NCI-H82 treated with DMSO at 0.1 percent for 48 hours (cell line): ENCODE results near the gene TTC7B.

Source experiments
- DNase-seq: peaks from one replicate; lab custom pipeline; 2025; ENCODE audit not compliant: unreplicated experiment; lab: John Stamatoyannopoulos, UW

The TTC7B gene

DNA sequence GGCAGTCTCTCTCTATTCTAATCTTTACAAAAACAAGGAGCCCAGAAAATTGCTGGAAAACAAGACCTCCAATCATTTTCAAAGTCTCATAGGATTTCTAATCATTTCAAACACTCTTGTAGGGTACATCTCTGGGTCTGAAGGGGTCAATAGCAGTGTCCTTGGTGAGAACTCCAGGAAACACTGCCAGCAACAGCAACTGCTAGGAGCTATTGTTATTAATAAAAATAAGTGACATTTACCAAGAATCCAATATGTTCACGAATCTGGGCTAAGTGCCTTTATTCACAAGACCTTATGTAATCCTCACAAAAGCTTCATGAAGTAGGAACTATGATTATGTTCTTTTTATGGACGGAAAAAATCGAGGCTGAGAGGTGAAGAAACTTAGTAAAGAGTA lies 72.8 kb downstream of the TTC7B start:
- DNase-seq, result no peak

DNA sequence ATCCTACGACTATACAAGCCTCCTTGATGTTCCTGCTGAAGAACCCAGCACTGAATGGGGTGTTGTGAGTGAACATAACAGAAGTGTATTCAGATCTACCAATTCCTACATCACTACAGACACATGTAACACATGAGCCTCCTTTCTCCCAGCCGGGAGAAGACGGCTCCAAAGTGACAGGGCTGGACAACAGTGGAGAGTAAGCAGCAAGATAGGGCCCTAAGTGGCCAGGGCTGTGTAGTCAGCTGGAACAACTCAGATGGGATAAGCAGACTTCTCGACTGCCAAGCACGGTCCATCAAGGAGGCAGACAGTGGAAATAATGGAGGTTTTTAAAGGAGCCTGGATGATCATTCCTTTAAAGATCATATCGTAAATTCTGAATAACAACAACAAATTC lies 73.5 kb downstream of the TTC7B start:
- DNase-seq, result no peak

DNA sequence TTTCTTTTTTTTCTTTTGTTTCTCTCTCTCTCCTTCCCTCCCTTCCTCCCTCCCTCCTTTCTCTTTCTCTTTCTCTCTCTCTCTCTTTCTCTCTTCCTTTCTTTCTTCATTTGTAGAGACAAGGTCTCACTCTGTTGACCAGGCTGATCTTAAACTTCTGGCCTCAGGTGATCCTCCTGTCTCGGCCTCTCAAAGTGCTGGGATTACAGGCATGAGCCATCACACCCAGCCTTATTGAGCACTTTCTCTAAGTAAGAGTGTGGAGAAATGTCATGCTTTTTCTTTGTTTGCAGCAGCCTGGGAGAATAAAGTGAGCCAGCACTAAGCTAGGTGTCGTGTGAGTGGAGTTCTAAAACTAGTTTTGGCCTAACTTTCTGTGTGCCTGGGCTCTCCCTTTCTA lies 74.0 kb downstream of the TTC7B start:
- DNase-seq, result no peak

DNA sequence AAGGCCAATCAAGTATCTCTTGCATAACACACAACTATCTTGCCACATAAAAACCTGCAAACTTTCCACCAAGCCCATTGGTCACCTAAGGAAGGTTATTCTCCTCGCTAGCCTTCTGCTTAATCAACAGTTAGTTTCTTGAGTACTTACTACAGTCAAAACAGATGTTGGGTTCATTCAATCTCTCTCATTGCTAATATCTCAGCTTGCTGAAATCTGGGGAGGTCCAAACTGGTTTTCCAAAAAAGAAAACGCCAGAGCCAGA lies 74.6 kb downstream of the TTC7B start:
- DNase-seq, result no peak

DNA sequence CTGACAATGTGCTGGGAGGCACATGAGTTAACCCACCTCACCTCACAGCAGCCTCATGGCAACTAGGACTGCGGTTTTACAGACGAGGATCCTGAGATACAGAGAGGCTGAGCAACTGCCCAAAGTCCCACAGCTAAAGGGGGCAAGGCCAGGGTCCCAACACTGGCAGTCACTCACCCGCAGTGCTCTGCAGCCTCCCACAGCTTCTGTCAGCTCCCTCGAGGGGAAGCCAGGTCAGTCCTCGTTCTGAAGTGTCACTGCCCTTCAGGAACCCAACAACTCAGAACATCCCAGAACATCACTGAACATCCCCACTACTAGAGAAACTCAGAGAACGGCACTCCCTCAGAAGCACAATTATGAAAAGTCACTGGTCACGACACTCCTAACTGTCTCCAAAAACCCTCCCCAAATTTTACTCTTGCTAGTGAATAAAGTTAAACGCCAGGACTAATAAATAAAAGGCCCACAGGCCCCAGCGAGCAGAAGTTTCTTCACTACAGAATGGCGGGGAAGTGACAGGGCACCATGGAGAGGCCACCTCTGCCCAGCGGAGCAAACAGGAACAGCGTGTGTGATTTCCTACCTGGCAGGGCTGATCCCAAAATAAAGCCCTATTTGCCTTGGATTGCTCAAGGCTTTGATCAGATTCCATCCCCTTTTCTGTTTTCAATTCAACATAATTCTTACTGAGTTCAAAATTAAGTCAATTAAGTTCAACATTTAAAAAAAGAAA lies 75.1 kb downstream of the TTC7B start:
- DNase-seq, result no peak

DNA sequence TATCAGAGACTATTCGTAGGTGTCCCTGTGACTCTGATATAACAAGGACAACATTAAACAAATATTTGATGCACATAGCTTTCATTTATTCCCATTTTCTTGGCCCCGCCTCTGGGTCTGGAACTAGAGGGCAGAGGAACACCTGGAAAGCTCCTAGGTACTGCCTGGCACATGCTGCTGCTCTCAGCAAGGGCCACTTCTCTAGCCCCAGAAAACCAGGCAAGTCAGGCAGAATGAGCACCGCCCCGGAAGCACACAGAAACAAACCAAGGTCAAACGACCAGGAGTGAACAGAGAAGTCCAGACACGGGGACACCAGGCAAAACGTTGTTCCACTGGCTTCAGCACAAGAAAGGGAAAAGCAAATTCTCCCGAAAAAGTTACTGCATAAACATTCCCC lies 76.1 kb downstream of the TTC7B start:
- no peak for DNase-seq

DNA sequence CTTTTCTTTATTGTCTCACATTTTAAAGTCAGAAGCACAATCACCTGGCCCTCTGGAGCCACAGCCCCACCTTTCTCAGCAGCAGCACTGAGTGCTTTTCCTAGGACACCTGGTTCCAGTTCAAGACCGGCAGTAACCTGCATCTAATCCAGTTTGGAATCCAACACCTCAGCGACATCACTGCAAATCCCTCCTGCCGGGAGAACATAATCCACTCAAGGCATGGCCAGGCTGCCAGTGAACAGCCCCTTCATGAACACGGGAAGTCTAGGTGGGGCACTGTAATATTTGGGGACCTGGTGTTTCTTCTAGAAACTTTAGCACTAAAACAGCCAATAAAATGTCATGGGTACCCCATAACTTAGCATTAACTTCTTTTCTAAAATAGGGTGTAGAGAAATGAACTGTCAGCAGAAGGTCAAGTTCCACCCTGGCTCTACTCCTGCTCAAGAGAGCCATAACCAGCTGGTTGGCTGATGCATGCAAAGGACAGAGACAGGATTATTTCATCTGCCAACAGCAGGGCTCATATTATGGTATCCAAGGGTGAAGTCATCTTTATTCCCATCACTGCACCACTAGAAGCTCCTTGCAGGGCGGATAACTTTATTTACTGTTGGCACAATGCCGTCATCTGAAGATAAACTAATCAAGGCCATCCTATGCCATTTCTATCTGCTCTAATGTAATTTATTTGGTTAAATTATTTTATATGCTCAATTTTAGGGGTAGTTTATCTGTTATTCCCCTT lies 76.7 kb downstream of the TTC7B start:
- DNase-seq, result peak; percentile 41

DNA sequence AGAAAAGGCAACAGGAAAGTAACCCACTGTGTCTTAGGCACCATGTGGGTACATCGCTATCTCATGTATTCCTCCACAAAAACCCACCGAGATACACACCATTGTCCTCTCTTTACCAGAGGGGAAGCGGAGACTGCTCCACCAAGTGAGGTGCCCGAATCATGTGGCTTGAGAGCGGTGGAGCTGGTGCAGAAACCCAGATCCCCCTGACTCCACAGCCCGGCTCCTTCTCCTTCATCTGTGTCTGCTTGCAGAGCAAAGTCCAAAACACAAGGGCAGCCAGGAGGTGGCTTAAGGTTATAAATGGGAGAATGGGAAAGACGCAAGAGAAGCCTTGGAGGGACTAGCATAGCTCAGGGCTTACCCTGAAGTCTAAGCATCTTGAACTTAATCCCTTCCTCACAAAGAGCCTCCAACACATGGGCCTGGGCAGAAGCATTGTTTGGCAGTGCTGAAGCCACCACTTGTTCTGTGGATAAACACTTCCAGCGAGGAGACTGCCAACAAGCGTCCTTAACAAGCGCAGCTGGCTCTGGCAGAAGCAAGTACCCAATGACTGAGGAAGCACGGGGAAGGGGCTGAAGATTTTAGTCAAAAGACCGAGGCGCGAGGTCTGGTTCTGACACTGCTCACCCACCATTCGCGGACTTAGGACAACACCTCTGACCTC lies 83.0 kb downstream of the TTC7B start:
- no peak for DNase-seq

DNA sequence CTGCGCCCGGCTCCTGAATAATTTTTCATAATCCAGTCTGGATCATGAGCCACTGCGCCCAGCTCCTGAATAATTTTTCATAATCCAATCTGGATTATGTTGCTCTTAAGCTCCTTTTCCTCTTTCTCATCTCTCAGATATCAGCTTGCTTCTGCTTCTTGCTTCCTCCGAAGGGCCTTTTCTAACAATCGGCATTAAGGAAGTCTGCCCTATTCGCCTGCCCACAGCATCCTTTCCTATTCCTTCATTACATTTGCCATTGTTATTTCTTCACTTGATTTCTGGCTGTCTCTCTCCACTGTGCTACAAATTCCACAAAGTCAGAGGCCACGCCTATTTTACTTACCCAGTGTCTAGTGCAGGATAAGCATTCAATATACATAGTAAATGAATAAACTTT lies 83.5 kb downstream of the TTC7B start:
- no peak for DNase-seq

DNA sequence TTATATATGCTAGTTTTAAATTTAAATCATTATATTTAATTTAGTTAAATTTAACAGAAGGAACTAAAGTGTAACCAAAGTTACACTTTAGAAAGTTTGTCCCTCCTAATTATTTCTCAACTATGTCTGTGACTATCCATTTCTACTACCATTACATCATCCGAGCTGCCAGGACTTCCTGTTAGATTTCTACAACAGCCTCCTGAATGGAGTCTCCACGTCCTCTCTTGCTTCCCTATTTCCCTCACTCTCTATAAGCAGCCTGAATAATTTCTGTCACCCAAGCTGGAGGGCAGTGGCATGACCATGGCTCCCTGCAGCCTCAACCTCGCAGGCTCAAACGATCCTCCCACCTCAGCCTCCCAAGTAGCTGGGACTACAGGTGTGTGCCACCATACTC lies 84.1 kb downstream of the TTC7B start:
- DNase-seq, result no peak

DNA sequence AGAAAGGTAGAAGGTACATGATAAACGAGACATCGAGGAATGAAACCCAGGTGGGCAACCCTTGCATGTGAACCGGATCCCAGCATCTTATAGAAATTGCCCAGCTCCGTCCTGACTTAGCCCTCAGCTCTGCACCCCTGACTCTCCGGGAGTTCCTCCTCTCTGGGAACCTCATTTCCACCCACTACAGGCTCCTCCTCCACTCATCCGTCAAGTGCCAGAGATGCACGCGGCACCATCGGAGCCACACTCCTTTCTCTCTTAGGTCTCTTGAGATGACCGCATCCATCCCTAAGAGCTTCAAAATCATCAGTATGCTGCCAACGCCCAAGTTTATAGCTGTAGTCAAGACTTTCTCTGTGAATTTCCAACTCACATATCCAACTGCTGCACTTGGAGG lies 84.7 kb downstream of the TTC7B start:
- DNase-seq, result no peak

DNA sequence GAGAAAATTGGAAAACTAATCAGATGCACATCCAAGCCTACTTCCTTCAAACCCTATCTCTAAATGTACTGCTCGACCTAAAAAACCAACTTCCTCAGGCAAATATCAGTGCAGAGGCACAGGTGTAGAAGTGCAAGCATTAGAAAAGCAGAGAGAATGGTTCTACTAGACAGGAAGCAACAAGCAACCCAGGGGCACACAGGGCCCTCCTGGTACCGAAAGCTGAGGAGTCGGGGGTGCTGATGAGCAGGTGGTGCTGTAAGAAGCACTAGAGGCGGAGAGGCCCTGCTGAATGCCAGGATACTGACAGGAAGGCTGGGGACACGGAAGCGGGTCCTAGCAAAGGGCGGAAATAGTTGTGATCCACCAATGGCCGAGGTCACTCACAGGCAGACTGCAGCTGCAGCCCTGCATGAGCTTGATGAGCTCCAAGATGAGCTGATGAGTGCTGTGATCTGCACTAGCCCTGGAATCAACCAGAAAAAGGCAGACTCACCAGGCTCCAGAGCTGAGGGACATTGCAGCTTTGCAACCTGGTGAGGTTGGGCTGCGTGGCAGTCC lies 85.9 kb downstream of the TTC7B start:
- DNase-seq, result no peak

DNA sequence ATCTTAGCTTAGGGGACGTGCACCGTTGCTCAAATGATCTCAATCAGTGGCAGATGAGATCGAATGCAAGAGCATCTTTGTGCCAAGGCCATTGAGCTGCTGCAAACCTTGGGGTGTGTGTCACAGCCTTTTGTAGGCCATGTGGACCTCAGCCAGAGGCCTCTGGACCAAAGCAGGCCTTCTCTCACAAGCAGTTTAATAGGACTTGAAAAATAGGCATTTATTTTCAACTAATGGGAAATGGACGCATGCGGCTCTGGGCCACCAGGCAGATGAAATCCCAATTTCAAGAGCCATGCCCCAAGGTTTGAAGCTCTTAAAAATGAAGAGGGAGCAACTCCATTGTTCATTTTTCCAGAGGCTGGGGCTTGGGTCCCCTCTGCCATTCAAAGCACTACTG lies 87.3 kb downstream of the TTC7B start:
- no peak for DNase-seq

DNA sequence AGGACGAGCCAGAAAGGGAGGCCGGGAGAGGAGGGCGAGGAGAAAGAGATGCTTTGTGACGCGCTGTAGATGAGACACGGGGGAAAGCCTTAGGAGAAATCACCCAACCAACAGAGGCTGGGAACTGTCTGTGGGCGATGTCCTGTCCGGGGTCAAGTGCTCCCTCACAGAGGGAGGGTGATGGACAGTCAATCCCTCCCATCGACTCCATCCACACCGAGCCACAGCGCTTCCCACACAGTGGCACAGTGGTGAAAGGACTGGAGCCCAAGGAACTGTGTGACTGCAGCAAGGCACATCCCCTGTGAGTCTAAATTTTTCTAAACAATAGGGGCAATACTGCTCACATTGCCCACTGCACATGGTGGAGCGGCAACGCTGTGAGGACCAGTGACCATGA lies 89.1 kb downstream of the TTC7B start:
- DNase-seq, result no peak

DNA sequence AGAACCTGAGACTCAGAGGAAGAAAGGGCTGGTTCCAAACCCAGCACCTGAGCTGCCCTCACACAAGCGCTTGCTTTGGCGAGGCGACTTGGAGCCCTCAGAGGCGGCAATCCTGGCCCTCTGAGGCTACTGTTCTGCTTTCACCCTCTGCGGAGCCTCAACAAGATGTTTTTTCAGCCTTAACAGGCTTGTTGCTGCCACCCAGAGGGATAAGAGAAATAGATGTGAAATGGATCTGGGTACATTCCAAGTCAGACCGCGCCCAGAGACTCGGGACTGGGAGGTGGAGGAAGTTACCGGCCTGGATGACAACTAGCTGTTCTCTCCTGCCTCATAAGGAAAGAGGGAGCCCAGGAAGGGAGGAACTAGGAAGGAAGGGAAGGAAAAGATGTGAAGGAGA lies 89.6 kb downstream of the TTC7B start:
- no peak for DNase-seq

DNA sequence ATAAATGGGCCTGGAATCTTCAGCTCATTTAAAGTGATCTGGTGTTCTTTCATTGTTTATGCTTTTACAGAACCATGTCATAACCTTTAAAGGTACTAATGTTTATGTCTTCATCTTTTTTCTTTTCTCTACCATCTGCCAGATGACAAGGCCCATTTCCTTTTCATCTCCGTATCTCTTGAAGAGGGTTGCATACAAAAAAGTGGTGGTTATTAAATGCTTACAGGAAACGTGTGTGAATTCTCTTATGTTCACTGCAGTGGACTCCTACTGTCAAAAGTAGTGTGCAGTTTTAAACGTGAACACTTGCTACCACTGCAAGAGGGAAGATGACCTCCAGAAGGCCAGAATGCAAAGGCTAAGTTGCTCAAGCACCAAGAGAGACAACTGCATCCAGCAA lies 91.4 kb downstream of the TTC7B start:
- DNase-seq, result no peak

DNA sequence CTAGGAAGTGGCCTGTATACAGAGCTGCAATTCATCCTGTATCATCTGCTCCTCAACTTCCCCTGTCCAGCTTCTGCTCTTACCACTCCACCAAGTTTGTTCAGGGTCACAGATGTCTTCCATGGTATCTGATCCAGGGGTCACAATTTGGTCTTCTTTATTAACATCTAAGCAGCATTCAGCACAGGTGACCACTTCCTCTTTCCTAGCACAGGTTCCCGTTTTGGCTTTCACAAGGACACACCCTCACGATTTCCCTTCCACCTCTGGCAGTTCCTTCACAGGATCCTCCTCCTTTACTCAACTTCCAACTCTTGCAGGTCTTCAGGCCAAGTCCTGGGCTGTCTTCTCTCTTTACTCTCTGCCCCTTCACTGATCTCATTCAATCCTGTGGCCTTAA lies 93.6 kb downstream of the TTC7B start:
- no peak for DNase-seq

DNA sequence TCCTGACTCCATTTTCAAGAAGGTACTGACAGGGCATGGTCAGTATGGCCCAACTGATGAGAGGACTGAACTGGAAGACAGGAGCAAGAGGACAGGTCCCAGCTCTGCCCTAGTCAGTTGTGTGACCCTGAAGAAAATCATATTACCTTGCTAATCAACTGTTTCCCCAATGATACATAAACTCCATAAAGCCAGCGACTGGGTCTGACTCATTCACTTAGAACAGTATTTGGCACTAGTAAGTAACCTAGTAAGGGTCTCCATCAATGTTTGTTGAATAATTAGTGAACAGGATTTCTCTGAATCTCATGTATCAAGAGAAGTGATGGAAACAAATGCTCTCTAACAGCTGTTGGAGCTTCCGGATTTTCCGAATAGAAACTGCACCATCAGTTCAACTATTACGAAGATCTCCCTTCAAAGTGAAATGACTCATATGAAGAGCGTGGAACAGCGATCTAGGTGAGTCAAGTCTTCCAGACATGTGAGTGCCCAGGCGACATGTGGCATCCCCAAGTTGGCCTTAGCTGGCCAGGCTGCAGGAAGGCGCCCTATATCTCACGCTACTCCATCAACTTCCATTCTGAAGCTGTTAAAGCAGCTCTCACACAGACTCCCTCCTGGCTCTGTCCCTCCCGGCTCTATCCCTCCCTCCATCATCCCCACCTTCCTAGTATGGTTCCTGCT lies 94.5 kb downstream of the TTC7B start:
- DNase-seq, result no peak

DNA sequence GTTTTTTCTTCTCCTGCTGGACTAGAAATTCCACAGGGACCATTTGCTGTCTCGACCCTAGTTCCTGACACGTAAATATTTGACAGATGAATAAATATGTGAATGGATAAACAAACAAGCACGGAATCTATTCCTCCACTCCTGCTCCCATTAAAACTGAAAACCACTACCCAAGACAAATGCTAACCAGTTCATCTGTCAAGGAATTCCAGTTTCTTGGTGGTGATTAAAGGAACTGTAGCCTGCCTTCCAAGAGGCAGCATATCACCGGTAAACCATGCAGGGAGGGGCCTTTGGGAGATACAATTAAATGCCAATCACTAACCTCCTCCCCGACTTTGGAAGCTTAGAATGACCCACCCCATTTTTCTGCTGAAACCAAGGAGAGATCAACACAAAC lies 95.4 kb downstream of the TTC7B start:
- DNase-seq, result no peak

DNA sequence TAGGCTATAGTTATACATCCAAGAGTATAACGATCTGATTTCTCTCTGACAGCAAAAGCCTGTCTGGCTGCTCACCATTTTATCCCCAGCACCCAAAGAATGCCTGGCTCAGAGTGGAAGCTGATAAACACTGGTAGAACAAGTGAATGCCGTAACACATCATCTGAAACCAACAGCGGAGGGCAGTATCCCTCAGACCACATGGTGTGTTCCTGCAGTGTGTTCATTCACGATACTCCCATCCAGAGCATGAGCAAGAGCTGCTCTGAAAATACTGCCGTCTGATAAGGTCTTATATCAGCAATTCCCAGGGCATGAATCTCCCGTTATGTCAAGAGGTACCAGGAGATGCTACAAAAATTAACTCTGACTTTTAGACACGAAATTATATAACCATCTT lies 95.9 kb downstream of the TTC7B start:
- no peak for DNase-seq

DNA sequence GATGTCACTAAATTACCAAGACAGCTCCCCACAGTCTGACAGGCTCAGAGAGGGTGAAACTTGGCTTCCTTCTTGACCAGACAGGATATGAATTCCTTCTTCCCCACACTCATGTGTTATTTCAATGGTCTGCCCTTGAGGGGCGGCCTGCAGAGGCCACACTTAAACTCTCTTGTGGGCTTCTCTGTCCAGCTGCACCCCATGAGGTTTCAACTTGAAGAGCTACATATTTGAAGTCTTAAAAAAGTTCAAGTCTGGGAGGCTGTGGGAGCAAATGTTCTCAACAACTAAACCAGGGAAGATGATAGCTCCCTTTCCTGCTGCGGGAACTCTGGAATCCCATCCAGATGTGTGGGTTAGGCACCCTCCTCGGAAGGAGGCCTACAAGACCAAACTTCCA lies 98.3 kb downstream of the TTC7B start:
- DNase-seq, result no peak

DNA sequence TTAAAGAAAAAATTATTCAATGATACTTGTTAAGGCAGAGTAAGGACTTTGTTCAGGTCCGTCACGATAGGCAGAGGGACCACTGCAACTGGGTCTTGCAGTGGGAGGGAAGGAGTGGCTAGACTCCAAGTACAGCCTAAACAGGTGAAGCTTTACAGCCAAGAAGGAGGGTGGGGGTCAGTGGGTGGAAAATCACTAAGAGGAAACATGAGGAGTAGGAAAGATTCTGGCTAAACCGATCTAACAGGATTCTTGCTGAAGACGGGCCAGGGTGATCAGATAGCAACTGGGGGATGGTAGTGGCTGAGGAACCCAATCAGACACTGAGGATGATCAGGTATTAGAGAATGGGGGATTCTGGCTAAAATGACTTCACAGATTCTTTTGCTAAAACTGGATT lies 100.2 kb downstream of the TTC7B start:
- peak; percentile 8 for DNase-seq
